Liver (tissue), 9 donors: Measurements from ENCODE around the gene AHDC1. TPM values are rescaled to one million over a fixed set of nuclear protein-coding genes. Genes with fewer than 3 reads are reported as not detected.

Experiments used
- DNase-seq: peaks from one replicate; pipeline ENCODE4 v3.0.0-alpha.2; 2017; ENCODE audit warnings: low spot score
- H3K27ac ChIP-seq, 2 donors: one replicate each; pipeline ENCODE4 v1.7.0; 2013; ENCODE audit warnings: inconsistent platforms in 2 of 2, low read length in 2 of 2, control low read depth in 1 of 2, low read depth in 1 of 2, mild to moderate bottlenecking in 1 of 2
- H3K27me3 ChIP-seq, 4 donors: one replicate each; pipeline versions ENCODE4 v1.6.1 to v1.7.0; 2013; ENCODE audit warnings: low read length in 3 of 4, inconsistent platforms in 1 of 4, mild to moderate bottlenecking in 1 of 4, moderate library complexity in 1 of 4; ENCODE audit not compliant: control insufficient read depth in 4 of 4, insufficient read depth in 4 of 4
- H3K36me3 ChIP-seq, 4 donors: one replicate each; pipeline versions ENCODE4 v1.6.1 to v1.7.0; 2013; ENCODE audit warnings: low read length in 3 of 4, mild to moderate bottlenecking in 3 of 4, low read depth in 1 of 4, moderate library complexity in 1 of 4; ENCODE audit not compliant: control insufficient read depth in 4 of 4, insufficient read depth in 3 of 4
- H3K4me1 ChIP-seq, 4 donors: one replicate each; pipeline versions ENCODE4 v1.6.1 to v1.7.0; 2013; ENCODE audit warnings: low read length in 3 of 4, mild to moderate bottlenecking in 3 of 4, moderate library complexity in 1 of 4; ENCODE audit not compliant: control insufficient read depth in 4 of 4, insufficient read depth in 4 of 4
- H3K4me3 ChIP-seq, 3 donors: one replicate each; pipeline versions ENCODE4 v1.6.1 to v1.7.0; 2013; ENCODE audit warnings: low read length in 3 of 3, control low read depth in 1 of 3, low read depth in 1 of 3, mild to moderate bottlenecking in 1 of 3
- H3K9ac ChIP-seq, 2 donors: one replicate each; pipeline ENCODE4 v1.7.0; 2013; ENCODE audit warnings: low read length in 2 of 2, mild to moderate bottlenecking in 2 of 2, moderate library complexity in 2 of 2, control low read depth in 1 of 2, low read depth in 1 of 2
- H3K9me3 ChIP-seq, 4 donors: one replicate each; pipeline versions ENCODE4 v1.6.1 to v1.7.0; 2013; ENCODE audit warnings: low read length in 3 of 4; ENCODE audit not compliant: control insufficient read depth in 4 of 4
- ATF3 ChIP-seq: IDR thresholded peaks from 2 replicates; pipeline ENCODE4 v1.6.1; 2016; ENCODE audit warnings: antibody characterized with exemption
- FOXA1 ChIP-seq: IDR thresholded peaks from 2 replicates; pipeline ENCODE4 v1.6.1; 2016; ENCODE audit warnings: antibody characterized with exemption
- FOXA2 ChIP-seq: IDR thresholded peaks from 2 replicates; pipeline ENCODE4 v1.6.1; 2016; ENCODE audit warnings: antibody characterized with exemption
- GABPA ChIP-seq, 2 donors: IDR thresholded peaks in 1 of 2; conservative IDR thresholded peaks in 1 of 2; 2 replicates each; pipeline ENCODE4 v1.6.1; 2016; ENCODE audit warnings: antibody characterized with exemption in 2 of 2, mild to moderate bottlenecking in 1 of 2, moderate library complexity in 1 of 2
- HNF4A ChIP-seq, 2 donors: conservative IDR thresholded peaks; 2 replicates each; pipeline ENCODE4 v1.6.1; 2016; ENCODE audit warnings: antibody characterized with exemption in 2 of 2, mild to moderate bottlenecking in 2 of 2
- JUND ChIP-seq, 2 donors: IDR thresholded peaks; 2 replicates each; pipeline ENCODE4 v1.6.1; 2016; ENCODE audit warnings: antibody characterized with exemption in 2 of 2
- MAX ChIP-seq: IDR thresholded peaks from 2 replicates; pipeline ENCODE4 v1.6.1; 2016; ENCODE audit warnings: antibody characterized with exemption
- NR2F2 ChIP-seq: IDR thresholded peaks from 2 replicates; pipeline ENCODE4 v1.6.1; 2016; ENCODE audit warnings: antibody characterized with exemption
- RAD21 ChIP-seq, 2 donors: IDR thresholded peaks; 2 replicates each; pipeline ENCODE4 v1.6.1; 2016; ENCODE audit warnings: antibody characterized with exemption in 2 of 2, mild to moderate bottlenecking in 2 of 2
- RXRA ChIP-seq, 2 donors: IDR thresholded peaks; 2 replicates each; pipeline ENCODE4 v1.6.1; 2017 to 2018; ENCODE audit warnings: antibody characterized with exemption in 2 of 2, mild to moderate bottlenecking in 1 of 2
- SP1 ChIP-seq: IDR thresholded peaks from 2 replicates; pipeline ENCODE4 v1.6.1; 2018; ENCODE audit warnings: antibody characterized with exemption, mild to moderate bottlenecking
- YY1 ChIP-seq: IDR thresholded peaks from 2 replicates; pipeline ENCODE4 v1.6.1; 2016; ENCODE audit warnings: antibody characterized with exemption, mild to moderate bottlenecking
- ZBTB33 ChIP-seq: IDR thresholded peaks from 2 replicates; pipeline ENCODE4 v1.6.1; 2016; ENCODE audit warnings: antibody characterized with exemption
- WGBS: extraction: QIAGEN DNeasy Blood & Tissue Kit; methylation state at CpG from one replicate; pipeline ENCODE4 v1.1.7; 2013; 5-methylcytosine and 5-hydroxymethylcytosine counted together
- polyA plus RNA-seq, 2 donors: library from polyadenylated mRNA; stranded (reverse) in 1 of 2; unstranded in 1 of 2; fragments of 200-250 nt in 1 of 2; fragments of >200 nt in 1 of 2; fragmentation: Nextera tagmentation in 1 of 2; extraction: Ambion mirVana in 1 of 2; gene quantifications; one replicate each; pipeline versions ENCODE4 v1.2.1 to v1.2.3, GENCODE V29; 2013 to 2015
- total RNA-seq, 2 donors: library from RNA; depleted of rRNA; stranded (reverse); fragments of >200 nt; gene quantifications; one replicate each; pipeline ENCODE4 v1.2.3, GENCODE V29; 2014
- TF ChIP-seq, protein P1 (sequence below): fragments of 150-350 bp; IDR thresholded peaks from 2 replicates; pipeline ENCODE4 v1.5.1; 2017; ENCODE audit warnings: improper control_type of control experiment, low read depth, low read length; ENCODE audit not compliant: missing input control
- TF ChIP-seq, protein P2 (sequence below): IDR thresholded peaks from 2 replicates; pipeline ENCODE4 v1.6.1; 2016; ENCODE audit warnings: antibody characterized with exemption, mild to moderate bottlenecking
- donor health status: healthy.
- donor health status: healthy.
- donor health status: healthy.
- donor health status: healthy.
- donor health status: healthy.

Gene AHDC1
- total and polyA plus RNA-seq, 4 donors: 2.4 to 6.5 (median 5.5) TPM

DNA sequence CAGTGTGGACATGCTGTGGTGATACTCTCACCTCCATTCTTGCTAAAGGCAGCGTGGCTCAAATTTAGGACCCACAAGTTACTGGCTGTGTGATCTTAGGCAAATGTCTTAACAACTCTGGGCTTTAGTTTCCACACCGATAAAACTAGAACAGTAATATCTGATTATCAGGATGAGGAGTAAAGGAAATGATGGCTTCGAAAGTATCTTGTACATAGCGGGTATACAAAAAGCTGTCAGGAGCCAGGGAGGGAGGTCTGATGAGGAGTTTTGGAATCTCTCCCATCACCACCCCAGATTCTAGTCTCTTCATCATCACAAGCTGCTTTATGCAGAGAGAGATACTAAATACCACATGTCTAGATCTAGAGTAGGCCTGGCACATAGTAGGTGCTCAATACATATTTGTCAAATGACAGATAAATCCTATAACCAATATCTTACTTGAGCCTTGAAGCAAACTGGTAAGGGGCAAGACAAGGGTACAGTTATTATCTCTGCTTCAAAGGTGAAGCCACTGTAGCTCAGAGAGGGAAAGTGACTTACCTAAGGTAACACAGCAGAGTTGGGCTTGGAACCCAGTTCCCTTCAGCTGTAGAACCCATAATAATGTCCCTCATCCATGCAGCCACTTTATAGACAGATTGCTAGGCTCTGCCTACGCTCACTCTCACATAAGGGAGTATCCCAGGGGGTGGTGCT, 40.6 kb upstream of the AHDC1 start:
- Histone ChIP-seq H3K36me3 (no peaks in the 10 kb centered on the region), H3K9me3 (no peaks in the 10 kb centered on the region), H3K27ac (no peak overlapping the region), H3K4me1 (no peaks in the 10 kb centered on the region), H3K9ac (no peak overlapping the region), H3K27me3 (no peaks in the 10 kb centered on the region), H3K4me3 (no peak overlapping the region)
- DNase-seq: no peak
- 87% methylated on average over 5 of the region's 5 CpGs for WGBS
- TF ChIP-seq SP1 (no peak), GABPA (IDR thresholded peaks at IDR 0.05 in 1 of 2, conservative IDR thresholded peaks at IDR 0.05 in 1 of 2) (no peak), JUND (IDR thresholded peaks at IDR 0.05) (no peak), ATF3 (no peak), NR2F2 (no peak), HNF4A (conservative IDR thresholded peaks at IDR 0.05) (no peak), FOXA2 (no peak), RXRA (IDR thresholded peaks at IDR 0.05) (no peak), RAD21 (IDR thresholded peaks at IDR 0.05) (no peak), YY1 (no peak), FOXA1 (no peak), MAX (no peak), ZBTB33 (no peak)
- TF ChIP-seq, protein P1, sequence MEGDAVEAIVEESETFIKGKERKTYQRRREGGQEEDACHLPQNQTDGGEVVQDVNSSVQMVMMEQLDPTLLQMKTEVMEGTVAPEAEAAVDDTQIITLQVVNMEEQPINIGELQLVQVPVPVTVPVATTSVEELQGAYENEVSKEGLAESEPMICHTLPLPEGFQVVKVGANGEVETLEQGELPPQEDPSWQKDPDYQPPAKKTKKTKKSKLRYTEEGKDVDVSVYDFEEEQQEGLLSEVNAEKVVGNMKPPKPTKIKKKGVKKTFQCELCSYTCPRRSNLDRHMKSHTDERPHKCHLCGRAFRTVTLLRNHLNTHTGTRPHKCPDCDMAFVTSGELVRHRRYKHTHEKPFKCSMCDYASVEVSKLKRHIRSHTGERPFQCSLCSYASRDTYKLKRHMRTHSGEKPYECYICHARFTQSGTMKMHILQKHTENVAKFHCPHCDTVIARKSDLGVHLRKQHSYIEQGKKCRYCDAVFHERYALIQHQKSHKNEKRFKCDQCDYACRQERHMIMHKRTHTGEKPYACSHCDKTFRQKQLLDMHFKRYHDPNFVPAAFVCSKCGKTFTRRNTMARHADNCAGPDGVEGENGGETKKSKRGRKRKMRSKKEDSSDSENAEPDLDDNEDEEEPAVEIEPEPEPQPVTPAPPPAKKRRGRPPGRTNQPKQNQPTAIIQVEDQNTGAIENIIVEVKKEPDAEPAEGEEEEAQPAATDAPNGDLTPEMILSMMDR: no peak
- TF ChIP-seq, protein P2, sequence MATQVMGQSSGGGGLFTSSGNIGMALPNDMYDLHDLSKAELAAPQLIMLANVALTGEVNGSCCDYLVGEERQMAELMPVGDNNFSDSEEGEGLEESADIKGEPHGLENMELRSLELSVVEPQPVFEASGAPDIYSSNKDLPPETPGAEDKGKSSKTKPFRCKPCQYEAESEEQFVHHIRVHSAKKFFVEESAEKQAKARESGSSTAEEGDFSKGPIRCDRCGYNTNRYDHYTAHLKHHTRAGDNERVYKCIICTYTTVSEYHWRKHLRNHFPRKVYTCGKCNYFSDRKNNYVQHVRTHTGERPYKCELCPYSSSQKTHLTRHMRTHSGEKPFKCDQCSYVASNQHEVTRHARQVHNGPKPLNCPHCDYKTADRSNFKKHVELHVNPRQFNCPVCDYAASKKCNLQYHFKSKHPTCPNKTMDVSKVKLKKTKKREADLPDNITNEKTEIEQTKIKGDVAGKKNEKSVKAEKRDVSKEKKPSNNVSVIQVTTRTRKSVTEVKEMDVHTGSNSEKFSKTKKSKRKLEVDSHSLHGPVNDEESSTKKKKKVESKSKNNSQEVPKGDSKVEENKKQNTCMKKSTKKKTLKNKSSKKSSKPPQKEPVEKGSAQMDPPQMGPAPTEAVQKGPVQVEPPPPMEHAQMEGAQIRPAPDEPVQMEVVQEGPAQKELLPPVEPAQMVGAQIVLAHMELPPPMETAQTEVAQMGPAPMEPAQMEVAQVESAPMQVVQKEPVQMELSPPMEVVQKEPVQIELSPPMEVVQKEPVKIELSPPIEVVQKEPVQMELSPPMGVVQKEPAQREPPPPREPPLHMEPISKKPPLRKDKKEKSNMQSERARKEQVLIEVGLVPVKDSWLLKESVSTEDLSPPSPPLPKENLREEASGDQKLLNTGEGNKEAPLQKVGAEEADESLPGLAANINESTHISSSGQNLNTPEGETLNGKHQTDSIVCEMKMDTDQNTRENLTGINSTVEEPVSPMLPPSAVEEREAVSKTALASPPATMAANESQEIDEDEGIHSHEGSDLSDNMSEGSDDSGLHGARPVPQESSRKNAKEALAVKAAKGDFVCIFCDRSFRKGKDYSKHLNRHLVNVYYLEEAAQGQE: no peak
